GM12874 (cell line): ENCODE measurements around the gene AAR2.

Source experiments
- TF ChIP-seq, protein P1 (sequence below): IDR thresholded peaks from 2 replicates; pipeline ENCODE4 v1.5.1; 2011; ENCODE audit warnings: low read depth, mild to moderate bottlenecking, control low read depth, low read length, moderate library complexity; ENCODE audit not compliant: insufficient read depth

The AAR2 gene

DNA sequence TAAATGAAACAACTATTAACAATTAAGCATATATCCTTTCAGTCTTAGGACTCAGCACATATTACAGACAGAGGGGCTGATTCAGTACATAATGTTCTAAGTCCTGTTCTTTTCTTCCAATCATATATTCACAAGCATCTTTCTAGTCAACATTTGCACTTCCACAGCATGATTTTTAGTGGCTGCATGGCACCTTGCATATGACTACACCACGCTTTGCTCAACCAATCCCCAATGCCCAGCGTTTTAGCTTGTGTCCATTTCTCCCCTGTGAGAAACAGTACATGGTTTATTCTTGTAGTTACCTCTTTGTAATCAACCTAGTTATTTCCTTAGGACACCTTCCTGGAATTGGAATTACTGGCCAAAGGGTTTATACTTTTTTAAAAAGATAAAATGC is 33.2 kb downstream of the AAR2 start:
- TF ChIP-seq, protein P1, sequence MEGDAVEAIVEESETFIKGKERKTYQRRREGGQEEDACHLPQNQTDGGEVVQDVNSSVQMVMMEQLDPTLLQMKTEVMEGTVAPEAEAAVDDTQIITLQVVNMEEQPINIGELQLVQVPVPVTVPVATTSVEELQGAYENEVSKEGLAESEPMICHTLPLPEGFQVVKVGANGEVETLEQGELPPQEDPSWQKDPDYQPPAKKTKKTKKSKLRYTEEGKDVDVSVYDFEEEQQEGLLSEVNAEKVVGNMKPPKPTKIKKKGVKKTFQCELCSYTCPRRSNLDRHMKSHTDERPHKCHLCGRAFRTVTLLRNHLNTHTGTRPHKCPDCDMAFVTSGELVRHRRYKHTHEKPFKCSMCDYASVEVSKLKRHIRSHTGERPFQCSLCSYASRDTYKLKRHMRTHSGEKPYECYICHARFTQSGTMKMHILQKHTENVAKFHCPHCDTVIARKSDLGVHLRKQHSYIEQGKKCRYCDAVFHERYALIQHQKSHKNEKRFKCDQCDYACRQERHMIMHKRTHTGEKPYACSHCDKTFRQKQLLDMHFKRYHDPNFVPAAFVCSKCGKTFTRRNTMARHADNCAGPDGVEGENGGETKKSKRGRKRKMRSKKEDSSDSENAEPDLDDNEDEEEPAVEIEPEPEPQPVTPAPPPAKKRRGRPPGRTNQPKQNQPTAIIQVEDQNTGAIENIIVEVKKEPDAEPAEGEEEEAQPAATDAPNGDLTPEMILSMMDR = no peak

DNA sequence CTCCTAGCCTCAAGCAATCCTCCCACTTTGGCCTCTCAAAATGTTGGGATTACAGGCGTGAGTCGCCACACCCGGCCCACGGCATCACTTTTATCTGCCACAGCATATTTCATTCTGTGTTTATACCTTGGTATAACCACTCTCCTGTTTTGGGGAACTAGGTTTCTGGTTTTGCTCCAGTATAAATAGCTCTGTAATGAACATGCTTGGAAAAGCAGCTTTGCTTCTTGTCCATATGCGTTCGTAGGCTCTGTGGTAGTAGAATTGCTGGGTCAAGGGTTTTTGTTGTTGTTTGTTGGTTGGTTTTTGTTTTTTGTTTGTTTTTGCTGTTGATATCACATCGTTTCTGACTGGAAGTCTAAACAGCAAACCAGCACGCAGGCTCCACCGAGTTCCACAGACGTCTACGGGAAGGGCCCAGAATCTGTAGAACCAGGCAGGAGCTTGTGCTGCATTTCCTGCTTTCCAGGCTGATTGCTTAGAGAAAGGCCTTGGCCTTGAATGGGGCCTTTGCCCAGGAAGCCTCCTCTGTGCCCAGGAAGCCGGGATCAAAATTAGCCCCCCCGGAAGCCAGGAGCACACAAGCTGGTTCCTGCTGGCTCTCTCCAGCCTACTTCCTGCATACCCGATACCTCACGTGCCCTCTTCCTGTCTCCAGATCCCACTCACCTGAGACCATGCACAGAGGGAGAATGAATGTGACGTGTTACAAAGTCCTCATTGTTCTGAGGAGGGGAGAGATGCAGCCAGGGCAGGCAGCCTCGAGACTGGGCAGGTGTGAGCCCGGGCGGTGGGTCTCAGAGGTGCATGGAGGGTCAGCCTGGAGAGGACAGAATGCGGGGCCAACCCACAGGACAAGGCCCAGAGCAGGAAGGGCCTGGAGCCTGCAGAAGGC is 34.7 kb downstream of the AAR2 start:
- TF ChIP-seq, protein P1 = no peak

DNA sequence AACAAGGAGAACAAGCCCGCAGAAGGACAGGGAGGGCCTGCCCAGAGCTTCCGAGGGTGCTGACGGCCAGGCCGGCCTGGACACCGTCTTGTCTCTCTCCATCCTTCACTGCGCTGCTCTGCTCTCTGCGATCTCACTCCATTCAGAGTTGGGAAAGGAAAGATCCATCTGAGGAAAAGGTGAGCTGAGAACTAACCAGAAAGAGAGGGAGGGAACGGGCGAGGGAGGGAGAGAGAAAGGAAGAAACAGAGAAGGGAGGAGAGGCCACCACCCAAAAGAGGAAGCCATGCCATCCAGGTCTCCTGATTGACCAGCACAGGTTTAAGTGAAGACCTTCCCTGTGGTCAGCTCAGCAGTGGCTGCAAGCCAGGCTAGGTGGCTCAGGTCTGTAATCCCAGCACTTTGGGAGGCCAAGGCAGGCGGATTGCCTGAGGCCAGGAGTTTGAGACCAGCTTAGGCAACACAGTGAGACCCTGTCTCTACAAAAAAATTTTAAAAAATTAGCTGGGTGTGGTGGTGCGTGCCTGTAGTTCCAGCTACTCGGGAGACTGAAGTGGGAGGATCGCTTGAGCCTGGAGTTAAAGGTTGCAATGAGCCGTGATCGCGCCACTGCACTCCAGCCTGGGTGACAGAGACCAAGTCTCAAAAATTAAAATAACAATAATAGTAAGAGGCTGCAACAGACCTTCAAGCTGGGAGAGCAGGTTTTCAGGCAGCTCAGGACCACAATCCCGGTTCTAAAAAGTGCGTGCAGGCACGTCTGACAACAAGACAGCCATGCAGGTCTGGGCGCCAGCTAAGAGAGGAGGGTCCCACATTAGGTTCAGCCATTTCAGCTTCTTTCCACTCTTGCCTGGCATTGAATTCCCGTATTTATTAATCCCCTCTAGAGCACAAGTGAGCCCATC is 35.6 kb downstream of the AAR2 start:
- TF ChIP-seq, protein P1 = no peak

DNA sequence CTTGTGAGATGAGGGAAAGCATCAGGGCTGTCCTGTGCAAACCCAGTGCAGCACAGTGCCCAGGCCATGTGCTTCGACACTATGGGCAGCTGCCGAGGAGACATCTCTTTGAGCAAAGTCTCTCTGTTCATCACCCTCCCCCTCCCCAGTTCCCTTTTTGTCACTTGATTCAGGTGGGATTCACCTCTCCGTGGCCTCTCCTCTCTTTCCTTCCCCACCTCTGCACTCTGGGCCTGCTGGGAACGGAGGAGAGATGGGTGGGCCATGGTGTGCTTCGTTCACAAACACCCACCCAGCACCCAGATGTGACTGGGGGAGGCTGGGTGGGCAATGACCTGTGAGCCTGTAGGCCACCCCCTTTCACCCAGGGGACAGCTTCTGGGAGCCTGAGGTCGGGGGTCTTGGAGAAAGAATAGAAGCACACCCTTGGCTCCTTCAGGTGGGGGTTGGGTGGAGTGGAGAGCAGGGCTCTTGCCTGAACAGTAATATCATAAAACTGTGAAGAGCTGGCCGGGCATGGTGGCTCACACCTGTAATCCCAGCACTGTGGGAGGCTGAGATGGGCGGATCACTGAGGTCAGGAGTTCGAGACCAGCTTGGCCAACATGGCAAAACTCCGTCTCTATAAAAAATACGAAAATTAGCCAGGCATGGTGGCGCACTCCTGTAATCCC is 36.4 kb downstream of the AAR2 start:
- TF ChIP-seq, protein P1 = no peak

DNA sequence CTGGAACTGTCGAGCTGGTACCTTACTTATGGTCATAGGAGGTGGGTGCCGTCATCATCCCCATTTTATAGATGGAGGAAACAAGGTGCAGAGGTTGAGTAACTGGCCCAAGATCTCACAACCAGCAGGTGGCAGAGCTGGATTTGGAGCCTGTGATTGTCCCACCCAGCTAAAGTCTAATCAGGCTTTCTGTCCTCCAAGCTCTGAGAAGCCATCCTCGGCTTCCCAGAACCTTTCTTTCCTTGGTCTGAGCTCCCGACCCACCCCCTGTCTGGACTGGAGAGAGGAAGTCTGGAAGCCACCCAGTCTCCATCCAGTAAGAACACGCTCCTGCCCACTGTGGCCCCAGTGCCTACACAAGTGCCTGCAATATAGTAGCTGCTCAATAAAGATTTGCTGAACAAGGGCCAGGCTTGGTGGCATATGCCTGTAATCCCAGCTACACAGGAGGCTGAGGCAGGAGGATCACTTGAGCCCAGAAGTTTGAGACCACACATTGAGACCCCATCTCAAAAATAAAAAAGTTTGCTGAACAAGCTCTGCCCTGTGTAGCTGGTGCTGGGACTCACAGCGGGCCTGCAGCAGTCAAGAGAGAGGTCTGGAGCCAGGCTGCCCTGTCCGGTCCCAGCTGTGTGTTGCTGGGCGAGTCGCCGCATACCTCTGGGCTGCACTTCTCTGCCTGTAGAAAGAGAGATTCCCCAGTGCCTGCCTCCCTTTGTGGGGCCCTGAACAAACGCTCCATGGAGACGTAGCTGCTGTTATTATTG is 37.3 kb downstream of the AAR2 start:
- TF ChIP-seq, protein P1 = peak; percentile 49; the same call in 1 of the 2 replicates

DNA sequence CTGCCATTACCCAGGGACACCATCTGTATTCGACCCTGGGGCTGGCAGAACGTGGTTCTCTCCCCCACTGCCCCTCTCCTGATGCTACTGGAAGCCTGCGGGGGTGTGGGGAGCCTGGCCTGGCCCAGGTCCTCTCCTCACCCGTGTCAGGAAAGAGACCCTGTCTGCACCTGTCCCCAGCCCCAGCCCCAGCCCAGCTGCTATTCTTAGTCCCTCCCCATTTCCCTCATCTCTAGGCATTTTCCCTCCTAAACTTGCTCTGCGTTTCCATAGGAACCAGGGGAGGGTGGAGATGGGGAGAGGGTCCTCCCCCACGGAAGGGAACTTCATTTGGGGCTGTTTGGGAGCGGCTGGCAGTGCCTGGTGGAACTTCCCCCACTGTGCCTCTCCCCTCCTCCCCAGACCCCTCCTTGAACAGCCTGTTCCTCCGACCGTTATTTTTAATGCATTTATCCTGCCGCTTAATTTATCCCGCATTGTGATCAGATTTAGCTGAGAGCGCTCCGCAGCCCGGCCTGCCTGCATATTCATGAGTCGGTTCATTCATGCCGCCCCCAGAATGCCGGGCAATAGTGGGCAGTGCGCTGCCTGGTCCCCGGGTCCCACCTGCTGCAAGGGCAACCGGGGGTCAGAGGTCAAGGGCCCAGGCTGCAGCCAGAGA is 38.0 kb downstream of the AAR2 start:
- TF ChIP-seq, protein P1 = no peak
